K562 (cell line): ENCODE results near the gene CCDC9B. TPM values are rescaled to one million over a fixed set of nuclear protein-coding genes. Genes with fewer than 3 reads are reported as not detected.
A peak's percentile ranks its signal among the peaks of the same experiment; 100 is the strongest.

Experiments used
- CCAR2 ChIP-seq: fragments of 200-400 bp; formaldehyde crosslinking; IDR thresholded peaks from 2 replicates; pipeline ENCODE4 v1.6.1; 2017; ENCODE audit warnings: mild to moderate bottlenecking, low read depth, low read length
- CHD2 ChIP-seq: IDR thresholded peaks from 2 replicates; pipeline ENCODE4 v1.6.1; 2011; ENCODE audit warnings: low read depth, low read length
- HDAC1 ChIP-seq, 2 experiments: fragments of 450-650 bp; IDR thresholded peaks; 2 replicates each; pipeline ENCODE4 v1.6.1; 2016 to 2017; ENCODE audit warnings: inconsistent platforms in 1 of 2, mild to moderate bottlenecking in 1 of 2, moderate library complexity in 1 of 2
- IFI16 ChIP-seq: fragments of 250-450 bp; sonication (Bioruptor Pico); IDR thresholded peaks from 2 replicates; pipeline ENCODE4 v2.1.2; 2022; ENCODE audit warnings: mild to moderate bottlenecking, inconsistent platforms
- NR2C1 ChIP-seq, 2 experiments: fragments of 450-650 bp; IDR thresholded peaks; 2 replicates each; pipeline ENCODE4 v1.6.1; 2017; ENCODE audit warnings: mild to moderate bottlenecking in 2 of 2, antibody characterized with exemption in 1 of 2, inconsistent platforms in 1 of 2, missing compliant biosample characterization in 1 of 2, missing genetic modification characterization in 1 of 2
- POLR2AphosphoS2 ChIP-seq: IDR thresholded peaks from 2 replicates; pipeline ENCODE4 v1.6.1; 2012; ENCODE audit warnings: low read length, improper control_type of control experiment
- POLR3A ChIP-seq: IDR thresholded peaks from 2 replicates; pipeline ENCODE4 v1.6.1; 2011; ENCODE audit warnings: borderline replicate concordance, mild to moderate bottlenecking, moderate library complexity; ENCODE audit not compliant: insufficient read length, insufficient read depth; ENCODE audit errors: extremely low read depth
- RBM17 ChIP-seq: fragments of 200-400 bp; formaldehyde crosslinking; IDR thresholded peaks from 2 replicates; pipeline ENCODE4 v1.6.1; 2017; ENCODE audit warnings: low read depth, mild to moderate bottlenecking, low read length, borderline replicate concordance
- SAFB ChIP-seq: fragments of 200-400 bp; formaldehyde crosslinking; IDR thresholded peaks from 2 replicates; pipeline ENCODE4 v1.6.1; 2017; ENCODE audit warnings: low read depth, low read length, borderline replicate concordance
- SETDB1 ChIP-seq: IDR thresholded peaks from one replicate; pipeline ENCODE4 v1.6.1; 2012; ENCODE audit warnings: low read length, control low read depth, inconsistent platforms
- SREBF2 ChIP-seq: sonication (generic); formaldehyde crosslinking; IDR thresholded peaks from 2 replicates; pipeline ENCODE4 v1.4.0; 2020; ENCODE audit warnings: mild to moderate bottlenecking, missing genetic modification reagents
- TEAD2 ChIP-seq: fragments of 450-650 bp; IDR thresholded peaks from 2 replicates; pipeline ENCODE4 v1.6.1; 2016; ENCODE audit warnings: missing genetic modification characterization, control low read depth, missing compliant biosample characterization
- XRCC4 ChIP-seq: IDR thresholded peaks from one replicate; pipeline ENCODE4 v1.6.1; 2011; ENCODE audit not compliant: insufficient read depth, insufficient read length; ENCODE audit errors: extremely low read depth
- ZFP36 ChIP-seq: fragments of 150-350 bp; IDR thresholded peaks from 2 replicates; pipeline ENCODE4 v1.6.1; 2018; ENCODE audit warnings: low read length, low read depth; ENCODE audit not compliant: partially characterized antibody
- ZNF121 ChIP-seq: sonication (generic); formaldehyde crosslinking; conservative IDR thresholded peaks from 2 replicates; pipeline ENCODE4 v1.8.0; 2022; ENCODE audit warnings: missing genetic modification reagents
- polyA plus RNA-seq, 8 experiments: library from polyadenylated mRNA; depleted of rRNA in 4 of 8; stranded (reverse) in 5 of 8; unstranded in 3 of 8; fragments of >200 nt; fragmentation: Nextera tagmentation in 2 of 8; fragmentation: Illumina TruSeq in 1 of 8; extraction: Ambion mirVana in 2 of 8; extraction: Trizol in 1 of 8; gene quantifications; 2 replicates each; pipeline versions ENCODE4 v1.2.1 to v1.2.3, GENCODE V29; 2011 to 2014; ENCODE audit warnings: inconsistent platforms in 1 of 8, missing spikeins in 1 of 8
- total RNA-seq, 7 experiments: library from RNA; depleted of rRNA in 6 of 7; stranded (reverse); fragments of >200 nt in 6 of 7; fragmentation: Illumina TruSeq in 2 of 7; extraction: Trizol in 2 of 7; gene quantifications; 2 replicates each; pipeline versions ENCODE4 v1.2.1 to v1.2.3, GENCODE V29; 2011 to 2021; ENCODE audit warnings: low replicate concordance in 1 of 7
- TF ChIP-seq, protein P1 (sequence below): fragments of 250-450 bp; sonication (Bioruptor Pico); IDR thresholded peaks from 2 replicates; pipeline ENCODE4 v1.9.0; 2021; ENCODE audit warnings: mild to moderate bottlenecking, inconsistent platforms
- TF ChIP-seq, protein P2 (sequence below): fragments of 450-650 bp; IDR thresholded peaks from 2 replicates; pipeline ENCODE4 v1.6.1; 2016; ENCODE audit warnings: low read depth, mild to moderate bottlenecking, moderate library complexity
- TF ChIP-seq, protein P3 (sequence below): fragments of 450-650 bp; conservative IDR thresholded peaks from 2 replicates; pipeline ENCODE4 v1.6.1; 2016; ENCODE audit warnings: missing genetic modification characterization, low read depth, mild to moderate bottlenecking, control low read depth, missing compliant biosample characterization
- TF ChIP-seq, protein P4 (sequence below): fragments of 150-350 bp; conservative IDR thresholded peaks from 2 replicates; pipeline ENCODE4 v1.6.1; 2014; ENCODE audit warnings: low read length
- TF ChIP-seq, protein P5 (sequence below): fragments of 250-450 bp; sonication (Bioruptor Pico); IDR thresholded peaks from 2 replicates; pipeline ENCODE4 v1.8.0; 2022; ENCODE audit warnings: moderate library complexity, mild to moderate bottlenecking, inconsistent platforms

CCDC9B gene
- total and polyA plus RNA-seq, 9 of the 15 experiments (the other 6 are each of a cell fraction or from before 2014, with no cell fraction given), result 0.01 to 0.47 (median 0.15) TPM; not detected in 1

DNA sequence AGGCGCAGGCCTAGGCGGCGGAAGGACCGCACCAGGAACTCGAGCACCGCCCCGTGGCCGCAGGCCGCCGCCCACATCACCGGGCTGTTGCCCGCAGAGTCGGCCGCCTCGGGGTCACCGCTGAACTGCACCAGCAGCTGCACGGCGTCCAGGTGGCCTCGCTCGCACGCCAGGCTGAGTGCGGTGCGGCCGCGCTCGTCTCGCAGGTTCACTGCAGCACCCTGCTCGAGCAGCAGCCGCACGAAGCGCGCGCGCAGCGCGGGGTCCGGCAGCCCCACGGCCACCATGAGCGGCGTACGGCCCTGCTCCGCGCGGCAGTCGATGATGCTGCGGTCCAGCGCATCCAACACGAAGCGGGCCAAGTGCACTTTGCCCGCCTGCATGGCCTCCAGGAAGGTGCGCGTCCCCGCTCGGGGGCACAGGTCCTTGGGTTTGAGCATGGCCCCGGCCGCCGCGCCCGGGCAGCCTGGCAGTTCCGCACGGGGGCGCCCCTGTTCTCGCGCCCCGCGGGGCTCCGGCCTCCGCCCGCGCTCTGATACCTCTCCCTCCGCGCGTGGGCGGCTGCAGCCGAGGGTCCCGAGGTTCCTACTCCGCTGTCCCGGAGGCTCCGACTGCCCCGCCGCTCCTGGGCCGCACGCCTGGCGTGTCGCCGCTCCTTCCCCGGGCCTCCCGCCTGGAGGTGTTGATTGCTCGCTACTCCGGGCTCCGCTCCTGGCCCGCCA, 58.4 kb downstream of the CCDC9B start (continued):
- TF ChIP-seq, protein P1, sequence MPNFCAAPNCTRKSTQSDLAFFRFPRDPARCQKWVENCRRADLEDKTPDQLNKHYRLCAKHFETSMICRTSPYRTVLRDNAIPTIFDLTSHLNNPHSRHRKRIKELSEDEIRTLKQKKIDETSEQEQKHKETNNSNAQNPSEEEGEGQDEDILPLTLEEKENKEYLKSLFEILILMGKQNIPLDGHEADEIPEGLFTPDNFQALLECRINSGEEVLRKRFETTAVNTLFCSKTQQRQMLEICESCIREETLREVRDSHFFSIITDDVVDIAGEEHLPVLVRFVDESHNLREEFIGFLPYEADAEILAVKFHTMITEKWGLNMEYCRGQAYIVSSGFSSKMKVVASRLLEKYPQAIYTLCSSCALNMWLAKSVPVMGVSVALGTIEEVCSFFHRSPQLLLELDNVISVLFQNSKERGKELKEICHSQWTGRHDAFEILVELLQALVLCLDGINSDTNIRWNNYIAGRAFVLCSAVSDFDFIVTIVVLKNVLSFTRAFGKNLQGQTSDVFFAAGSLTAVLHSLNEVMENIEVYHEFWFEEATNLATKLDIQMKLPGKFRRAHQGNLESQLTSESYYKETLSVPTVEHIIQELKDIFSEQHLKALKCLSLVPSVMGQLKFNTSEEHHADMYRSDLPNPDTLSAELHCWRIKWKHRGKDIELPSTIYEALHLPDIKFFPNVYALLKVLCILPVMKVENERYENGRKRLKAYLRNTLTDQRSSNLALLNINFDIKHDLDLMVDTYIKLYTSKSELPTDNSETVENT (CRISPR knock-in tag), result no peak; the same call in 1 of the 2 replicates
- TF ChIP-seq IFI16 (CRISPR knock-in tag) (no peak), POLR3A (no peak), CCAR2 (no peak), HDAC1 (IDR thresholded peaks at IDR 0.05) (peak in 1 of 2 experiments; percentile 18; a peak in 1 of 4 replicates), CHD2 (peak; percentile 10; the same call in 1 of the 2 replicates), SREBF2 (CRISPR knock-in tag) (no peak), SAFB (peak; percentile 76; the same call in 1 of the 2 replicates), SETDB1 (no peak), TEAD2 (tag) (no peak), POLR2AphosphoS2 (no peak), RBM17 (no peak), XRCC4 (no peak), NR2C1 (IDR thresholded peaks at IDR 0.05) (no peak), NR2C1 (tag; IDR thresholded peaks at IDR 0.05) (no peak), ZFP36 (no peak), ZNF121 (CRISPR knock-in tag) (no peak)
- TF ChIP-seq, protein P2, sequence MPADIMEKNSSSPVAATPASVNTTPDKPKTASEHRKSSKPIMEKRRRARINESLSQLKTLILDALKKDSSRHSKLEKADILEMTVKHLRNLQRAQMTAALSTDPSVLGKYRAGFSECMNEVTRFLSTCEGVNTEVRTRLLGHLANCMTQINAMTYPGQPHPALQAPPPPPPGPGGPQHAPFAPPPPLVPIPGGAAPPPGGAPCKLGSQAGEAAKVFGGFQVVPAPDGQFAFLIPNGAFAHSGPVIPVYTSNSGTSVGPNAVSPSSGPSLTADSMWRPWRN, result no peak
- TF ChIP-seq, protein P3, sequence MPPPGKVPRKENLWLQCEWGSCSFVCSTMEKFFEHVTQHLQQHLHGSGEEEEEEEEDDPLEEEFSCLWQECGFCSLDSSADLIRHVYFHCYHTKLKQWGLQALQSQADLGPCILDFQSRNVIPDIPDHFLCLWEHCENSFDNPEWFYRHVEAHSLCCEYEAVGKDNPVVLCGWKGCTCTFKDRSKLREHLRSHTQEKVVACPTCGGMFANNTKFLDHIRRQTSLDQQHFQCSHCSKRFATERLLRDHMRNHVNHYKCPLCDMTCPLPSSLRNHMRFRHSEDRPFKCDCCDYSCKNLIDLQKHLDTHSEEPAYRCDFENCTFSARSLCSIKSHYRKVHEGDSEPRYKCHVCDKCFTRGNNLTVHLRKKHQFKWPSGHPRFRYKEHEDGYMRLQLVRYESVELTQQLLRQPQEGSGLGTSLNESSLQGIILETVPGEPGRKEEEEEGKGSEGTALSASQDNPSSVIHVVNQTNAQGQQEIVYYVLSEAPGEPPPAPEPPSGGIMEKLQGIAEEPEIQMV (tag), result no peak
- TF ChIP-seq, protein P4, sequence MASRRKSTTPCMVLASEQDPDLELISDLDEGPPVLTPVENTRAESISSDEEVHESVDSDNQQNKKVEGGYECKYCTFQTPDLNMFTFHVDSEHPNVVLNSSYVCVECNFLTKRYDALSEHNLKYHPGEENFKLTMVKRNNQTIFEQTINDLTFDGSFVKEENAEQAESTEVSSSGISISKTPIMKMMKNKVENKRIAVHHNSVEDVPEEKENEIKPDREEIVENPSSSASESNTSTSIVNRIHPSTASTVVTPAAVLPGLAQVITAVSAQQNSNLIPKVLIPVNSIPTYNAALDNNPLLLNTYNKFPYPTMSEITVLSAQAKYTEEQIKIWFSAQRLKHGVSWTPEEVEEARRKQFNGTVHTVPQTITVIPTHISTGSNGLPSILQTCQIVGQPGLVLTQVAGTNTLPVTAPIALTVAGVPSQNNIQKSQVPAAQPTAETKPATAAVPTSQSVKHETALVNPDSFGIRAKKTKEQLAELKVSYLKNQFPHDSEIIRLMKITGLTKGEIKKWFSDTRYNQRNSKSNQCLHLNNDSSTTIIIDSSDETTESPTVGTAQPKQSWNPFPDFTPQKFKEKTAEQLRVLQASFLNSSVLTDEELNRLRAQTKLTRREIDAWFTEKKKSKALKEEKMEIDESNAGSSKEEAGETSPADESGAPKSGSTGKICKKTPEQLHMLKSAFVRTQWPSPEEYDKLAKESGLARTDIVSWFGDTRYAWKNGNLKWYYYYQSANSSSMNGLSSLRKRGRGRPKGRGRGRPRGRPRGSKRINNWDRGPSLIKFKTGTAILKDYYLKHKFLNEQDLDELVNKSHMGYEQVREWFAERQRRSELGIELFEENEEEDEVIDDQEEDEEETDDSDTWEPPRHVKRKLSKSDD, result no peak
- TF ChIP-seq, protein P5, sequence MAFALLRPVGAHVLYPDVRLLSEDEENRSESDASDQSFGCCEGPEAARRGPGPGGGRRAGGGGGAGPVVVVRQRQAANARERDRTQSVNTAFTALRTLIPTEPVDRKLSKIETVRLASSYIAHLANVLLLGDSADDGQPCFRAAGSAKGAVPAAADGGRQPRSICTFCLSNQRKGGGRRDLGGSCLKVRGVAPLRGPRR, result no peak
